Colonic mucosa (tissue), 4 donors: ENCODE measurements around the gene ABI2. TPM values are rescaled to one million over a fixed set of nuclear protein-coding genes. Genes with fewer than 3 reads are reported as not detected.
"Not testable (repeated sequence)": the region's sequence is repeated elsewhere in the genome, so short reads cannot be mapped to it uniquely, and the experiment has no call there.

Experiments
- DNase-seq: peaks from one replicate; pipeline ENCODE4 v3.0.0-alpha.2; 2020
- H3K27ac ChIP-seq: fragments of 200-600 bp; one replicate; pipeline ENCODE4 v1.8.0; 2021
- H3K27me3 ChIP-seq: fragments of 200-600 bp; one replicate; pipeline ENCODE4 v1.8.0; 2021
- H3K36me3 ChIP-seq: fragments of 200-600 bp; one replicate; pipeline ENCODE4 v1.8.0; 2021
- H3K4me1 ChIP-seq: fragments of 200-600 bp; one replicate; pipeline ENCODE4 v1.8.0; 2021; ENCODE audit warnings: mild to moderate bottlenecking
- H3K4me3 ChIP-seq: fragments of 200-600 bp; one replicate; pipeline ENCODE4 v1.8.0; 2021
- H3K9ac ChIP-seq, 2 donors: one replicate each; pipeline ENCODE4 v1.7.0; 2013; ENCODE audit warnings: control low read depth in 2 of 2, low read depth in 2 of 2, low read length in 2 of 2
- H3K9me3 ChIP-seq: fragments of 200-600 bp; one replicate; pipeline ENCODE4 v1.8.0; 2021
- CTCF ChIP-seq: fragments of 200-600 bp; IDR thresholded peaks from one replicate; pipeline ENCODE4 v1.8.0; 2022; ENCODE audit warnings: antibody characterized with exemption, mild to moderate bottlenecking
- intact Hi-C: fragments of 100-400 bp; cut with DNase I; formaldehyde crosslinking; loops from one replicate; pipeline ENCODE4 v1.14.1; 2022
- total RNA-seq, 2 donors: library from RNA; stranded (reverse); fragmentation: NEBNext Ultra II Directional in 1 of 2; extraction: Animal tissue kit (Norgen Biotek cat#: 25700) in 1 of 2; gene quantifications; one replicate each; pipeline ENCODE4 v1.2.1, GENCODE V29; 2021
- donor health status: healthy.
- donor health status: DM: no; HTN: no; CAD: no.
- donor health status: DM: no; HTN: no; CAD: no.

The ABI2 gene
- total RNA-seq, 2 donors from 2014 or later = 23.8 to 24.5 TPM

- no peaks in the 10 kb centered on the region for H3K4me1 ChIP-seq
- no peaks in the 10 kb centered on the region for H3K27me3 ChIP-seq
- no peak overlapping the region for H3K9ac ChIP-seq
- intact Hi-C loops = no loop called here
- H3K36me3 ChIP-seq = no peaks in the 10 kb centered on the region
- TF ChIP-seq CTCF = no peak
- H3K27ac ChIP-seq = no peak overlapping the region
- H3K4me3 ChIP-seq = no peak overlapping the region
- H3K9me3 ChIP-seq = no peaks in the 10 kb centered on the region
- DNase-seq = no peak
These were observed 2.2 kb downstream of the ABI2 start for GRCh38 chr2:203330434-203330833.

- intact Hi-C loops = no loop called here
- H3K4me1 ChIP-seq = no peaks in the 10 kb centered on the region
- H3K27ac ChIP-seq = no peak overlapping the region
- H3K4me3 ChIP-seq = no peak overlapping the region
- no peak for TF ChIP-seq CTCF
- H3K36me3 ChIP-seq = no peaks in the 10 kb centered on the region
- H3K27me3 ChIP-seq = no peaks in the 10 kb centered on the region
- H3K9me3 ChIP-seq = no peaks in the 10 kb centered on the region
- no peak overlapping the region for H3K9ac ChIP-seq
- no peak for DNase-seq
These were observed 10.1 kb downstream of the ABI2 start for GRCh38 chr2:203338322-203338721.

- H3K36me3 ChIP-seq = no peaks in the 10 kb centered on the region
- no peak overlapping the region for H3K27ac ChIP-seq
- no peaks in the 10 kb centered on the region for H3K27me3 ChIP-seq
- no peaks in the 10 kb centered on the region for H3K4me1 ChIP-seq
- intact Hi-C loops = no loop called here
- no peak for TF ChIP-seq CTCF
- no peak overlapping the region for H3K9ac ChIP-seq
- no peaks in the 10 kb centered on the region for H3K9me3 ChIP-seq
- no peak overlapping the region for H3K4me3 ChIP-seq
- DNase-seq = no peak
These were observed 12.7 kb downstream of the ABI2 start for GRCh38 chr2:203340791-203341487.

GRCh38 chr2:203341741-203342310, 13.6 kb downstream of the ABI2 start:
- H3K36me3 ChIP-seq = no peaks in the 10 kb centered on the region

GRCh38 chr2:203342374-203342773, 14.2 kb downstream of the ABI2 start:
- H3K9me3 ChIP-seq, H3K27me3 ChIP-seq, H3K36me3 ChIP-seq, intact Hi-C loops, H3K4me3 ChIP-seq, H3K4me1 ChIP-seq, DNase-seq, H3K9ac ChIP-seq, H3K27ac ChIP-seq: not testable (repeated sequence)

More at GRCh38 chr2:203341741-203342310, 13.6 kb downstream of the ABI2 start:
- DNase-seq = no peak
- Histone ChIP-seq H3K4me3 (no peak overlapping the region), H3K9ac (no peak overlapping the region), H3K27me3 (no peaks in the 10 kb centered on the region), H3K4me1 (no peaks in the 10 kb centered on the region), H3K27ac (no peak overlapping the region), H3K9me3 (no peaks in the 10 kb centered on the region)
- intact Hi-C loops = no loop called here
- no peak for TF ChIP-seq CTCF

GRCh38 chr2:203344667-203345066, 16.5 kb downstream of the ABI2 start:
- H3K4me1 ChIP-seq = no peaks in the 10 kb centered on the region
- H3K4me3 ChIP-seq = no peak overlapping the region
- no peak for TF ChIP-seq CTCF
- no peaks in the 10 kb centered on the region for H3K9me3 ChIP-seq
- H3K36me3 ChIP-seq = no peaks in the 10 kb centered on the region
- no peak for DNase-seq
- intact Hi-C loops = no loop called here
- H3K9ac ChIP-seq = no peak overlapping the region
- H3K27me3 ChIP-seq = no peaks in the 10 kb centered on the region
- H3K27ac ChIP-seq = no peak overlapping the region
